NCI-H1417 (cell line): ENCODE measurements around the gene TRIM39.
"Not testable (repeated sequence)": the region's sequence is repeated elsewhere in the genome, so short reads cannot be mapped to it uniquely, and the experiment has no call there.

Source experiments
- DNase-seq, 3 experiments: peaks; one replicate each; lab custom pipeline; 2025; lab: John Stamatoyannopoulos, UW

The TRIM39 gene

DNA sequence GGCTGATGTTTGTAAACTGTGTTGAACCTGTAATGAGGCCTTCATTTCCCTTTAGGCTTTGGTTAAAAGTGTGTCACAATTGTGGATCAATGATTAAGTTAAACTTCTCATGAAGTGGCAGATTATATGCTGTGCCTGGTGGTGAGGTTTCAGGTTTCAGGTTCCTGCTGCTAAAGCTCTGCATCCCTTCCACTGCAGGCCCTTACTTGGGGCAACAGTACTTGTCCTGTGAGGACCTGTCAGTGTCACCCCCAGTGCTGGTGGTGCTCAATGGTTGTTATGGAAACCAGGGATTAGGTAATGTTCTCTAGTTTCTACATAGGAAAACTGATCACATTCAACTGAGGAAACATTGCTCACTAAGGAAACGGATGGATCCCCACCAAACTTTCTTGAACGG lies 36.7 kb downstream of the TRIM39 start:
- no peak for DNase-seq

DNA sequence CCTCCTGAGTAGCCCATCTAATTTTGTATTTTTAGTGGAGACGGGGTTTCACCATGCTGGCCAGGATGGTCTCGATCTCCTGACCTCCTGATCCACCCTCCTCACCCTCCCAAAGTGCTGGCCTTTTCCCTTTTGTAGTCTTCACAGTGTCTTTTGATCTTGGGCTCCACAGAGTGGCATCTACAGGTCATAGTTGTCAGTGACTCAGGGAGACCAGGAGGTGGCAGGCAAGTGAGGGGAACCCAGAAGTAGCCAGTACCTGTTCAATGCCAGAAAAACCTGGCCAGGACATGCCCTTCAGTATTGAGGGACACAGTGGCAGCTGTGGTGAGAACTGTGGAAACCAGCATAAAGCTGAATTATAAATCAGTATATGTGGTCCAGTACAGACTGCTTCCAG lies 37.9 kb downstream of the TRIM39 start:
- DNase-seq, result no peak

GRCh38 chr6:30369280-30369679 lies 42.6 kb downstream of the TRIM39 start:
- not testable (repeated sequence) for DNase-seq

DNA sequence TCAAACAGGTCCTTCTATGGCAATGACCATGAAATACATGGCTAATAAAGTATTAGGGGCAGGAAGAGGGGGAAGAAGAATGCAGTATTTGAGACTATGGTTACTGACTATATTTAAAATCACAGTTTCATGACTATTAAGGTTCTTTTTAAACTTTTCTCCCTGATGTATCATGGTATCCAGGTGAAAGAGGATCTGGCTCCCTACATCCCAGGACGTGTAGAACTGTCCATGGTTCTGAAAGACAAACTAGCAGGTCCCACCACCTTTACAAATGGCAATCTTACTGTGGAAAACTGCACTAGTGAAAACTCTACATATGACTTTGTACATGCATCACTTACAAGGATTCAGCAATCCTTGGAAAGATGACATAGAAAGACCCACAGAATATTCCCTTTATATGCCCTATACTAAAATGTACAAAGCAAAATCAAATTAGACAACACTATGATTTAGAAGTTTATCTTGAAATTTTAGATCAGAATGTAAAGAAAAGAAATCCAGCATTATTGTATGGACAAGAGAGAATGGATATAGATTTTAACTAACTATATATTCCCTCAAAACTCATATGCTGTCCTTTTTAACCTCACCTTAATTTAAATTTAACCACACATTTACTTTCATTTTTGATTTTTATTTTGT lies 51.7 kb downstream of the TRIM39 start:
- DNase-seq, result no peak

DNA sequence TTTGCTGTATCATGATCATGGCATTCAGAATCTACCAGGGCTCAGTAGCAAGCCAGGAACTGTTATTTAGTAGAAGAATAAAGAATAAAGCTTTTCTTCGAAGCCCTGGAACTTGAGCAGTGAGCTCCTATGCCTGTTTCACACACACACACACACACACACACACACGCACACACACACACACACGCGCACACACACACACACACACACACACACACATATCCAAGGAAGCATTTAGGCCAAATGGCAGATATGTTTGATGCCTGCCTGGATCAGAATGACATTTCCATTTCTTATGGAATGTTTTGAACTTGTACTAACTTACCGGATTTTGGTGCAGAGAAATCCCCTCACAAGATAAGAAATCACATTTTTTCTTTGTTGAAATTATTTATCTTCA lies 53.7 kb downstream of the TRIM39 start:
- no peak for DNase-seq

DNA sequence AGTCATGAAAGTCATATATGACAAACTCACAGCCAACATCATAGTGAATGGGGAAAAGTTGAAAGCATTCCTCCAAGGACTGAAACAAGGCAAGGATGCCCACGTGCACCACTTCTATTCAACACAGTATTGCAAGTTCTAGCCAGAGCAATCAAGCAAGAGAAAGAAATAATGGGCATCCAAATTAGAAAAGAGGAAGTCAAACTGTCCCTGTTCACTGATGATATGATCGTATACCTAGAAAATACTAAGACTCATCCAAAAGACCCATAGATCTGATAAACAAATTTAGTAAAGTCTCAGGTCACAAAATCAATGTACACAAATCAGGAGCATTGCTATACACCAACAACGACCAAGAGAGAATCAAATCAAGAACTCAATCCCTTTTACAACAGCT lies 59.4 kb downstream of the TRIM39 start:
- no peak for DNase-seq

DNA sequence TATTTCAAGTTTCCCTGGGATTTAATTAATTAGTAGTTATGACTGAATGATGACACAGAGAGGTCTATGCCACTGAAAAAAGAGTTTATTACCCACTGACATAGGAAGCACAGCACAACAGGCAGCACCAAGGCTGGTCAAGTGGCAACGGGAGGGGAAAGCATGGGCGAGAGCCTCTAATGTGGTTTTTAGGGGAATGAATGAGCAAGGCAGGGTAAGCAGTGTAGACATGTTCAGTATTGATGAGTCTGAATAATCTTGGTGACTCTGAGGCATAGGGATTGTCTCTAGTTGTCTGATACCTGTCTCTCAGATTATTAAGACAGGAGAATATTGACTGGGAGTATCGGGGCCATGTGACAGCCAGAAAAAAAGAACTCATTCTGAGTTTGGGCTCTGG lies 64.5 kb downstream of the TRIM39 start:
- DNase-seq, result no peak
